Chondrocyte (in vitro differentiated cells): ENCODE results near the gene KRT13. TPM values are rescaled to one million over a fixed set of nuclear protein-coding genes. Genes with fewer than 3 reads are reported as not detected.

ENCODE experiments used
- DNase-seq: peaks from one replicate; pipeline ENCODE4 v3.0.0; 2021; ENCODE audit warnings: mixed read lengths, low spot score
- H3K27ac Mint-ChIP-seq: one replicate; pipeline ENCODE4 v1.8.0; 2021; ENCODE audit warnings: mild to moderate bottlenecking, moderate library complexity, mixed read lengths; ENCODE audit not compliant: unreplicated experiment
- H3K27me3 Mint-ChIP-seq: 2 replicates; pipeline ENCODE4 v1.8.0; 2021; ENCODE audit warnings: low read depth, mixed read lengths
- H3K36me3 Mint-ChIP-seq: 2 replicates; pipeline ENCODE4 v1.8.0; 2021; ENCODE audit warnings: low read depth, mixed read lengths
- H3K4me1 Mint-ChIP-seq: 2 replicates; pipeline ENCODE4 v1.8.0; 2021; ENCODE audit warnings: low read depth, mild to moderate bottlenecking, mixed read lengths
- H3K4me3 Mint-ChIP-seq: one replicate; pipeline ENCODE4 v1.8.0; 2021; ENCODE audit warnings: mild to moderate bottlenecking, moderate library complexity, mixed read lengths; ENCODE audit not compliant: unreplicated experiment
- H3K9me3 Mint-ChIP-seq: 2 replicates; pipeline ENCODE4 v1.8.0; 2021; ENCODE audit warnings: low read depth, mixed read lengths
- long read RNA-seq: library from polyadenylated mRNA; stranded (forward); transcript quantifications from one replicate; pipeline ENCODE4 v2.0.0, GENCODE V29; 2021
- total RNA-seq: library from RNA; stranded (reverse); gene quantifications from 3 replicates; pipeline ENCODE4 v1.2.1, GENCODE V29; 2021
- TF ChIP-seq, protein P1 (sequence below): fragments of 200-600 bp; sonication (generic); IDR thresholded peaks from 2 replicates; pipeline ENCODE4 v1.5.0; 2021; ENCODE audit warnings: antibody characterized with exemption, mild to moderate bottlenecking, moderate library complexity

Gene KRT13
- total RNA-seq = not detected in 3 replicates
- long read RNA-seq = 0 reads

- TF ChIP-seq, protein P1, sequence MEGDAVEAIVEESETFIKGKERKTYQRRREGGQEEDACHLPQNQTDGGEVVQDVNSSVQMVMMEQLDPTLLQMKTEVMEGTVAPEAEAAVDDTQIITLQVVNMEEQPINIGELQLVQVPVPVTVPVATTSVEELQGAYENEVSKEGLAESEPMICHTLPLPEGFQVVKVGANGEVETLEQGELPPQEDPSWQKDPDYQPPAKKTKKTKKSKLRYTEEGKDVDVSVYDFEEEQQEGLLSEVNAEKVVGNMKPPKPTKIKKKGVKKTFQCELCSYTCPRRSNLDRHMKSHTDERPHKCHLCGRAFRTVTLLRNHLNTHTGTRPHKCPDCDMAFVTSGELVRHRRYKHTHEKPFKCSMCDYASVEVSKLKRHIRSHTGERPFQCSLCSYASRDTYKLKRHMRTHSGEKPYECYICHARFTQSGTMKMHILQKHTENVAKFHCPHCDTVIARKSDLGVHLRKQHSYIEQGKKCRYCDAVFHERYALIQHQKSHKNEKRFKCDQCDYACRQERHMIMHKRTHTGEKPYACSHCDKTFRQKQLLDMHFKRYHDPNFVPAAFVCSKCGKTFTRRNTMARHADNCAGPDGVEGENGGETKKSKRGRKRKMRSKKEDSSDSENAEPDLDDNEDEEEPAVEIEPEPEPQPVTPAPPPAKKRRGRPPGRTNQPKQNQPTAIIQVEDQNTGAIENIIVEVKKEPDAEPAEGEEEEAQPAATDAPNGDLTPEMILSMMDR = no peak
- no peak for DNase-seq
- H3K4me1 Mint-ChIP-seq = peaks cover 4% of the 10 kb centered on the region
- H3K27me3 Mint-ChIP-seq = no peaks in the 10 kb centered on the region
- H3K9me3 Mint-ChIP-seq = no peaks in the 10 kb centered on the region
- no peaks in the 10 kb centered on the region for H3K36me3 Mint-ChIP-seq
- no peak within 1 kb of the TSS for H3K27ac Mint-ChIP-seq
- H3K4me3 Mint-ChIP-seq = no peak within 1 kb of the TSS
These were observed at the start of gene KRT13 for GRCh38 chr17:41505007-41505808. Gene KRT13, minus strand, starts transcription at chr17:41505612. Its CDS starts 62 bp downstream, at chr17:41505550.

GRCh38 chr17:41553987-41554680 lies 48.7 kb upstream of the KRT13 start:
- peaks cover 20% of the 10 kb centered on the region for H3K27me3 Mint-ChIP-seq
- no peak for DNase-seq
- no peaks in the 10 kb centered on the region for H3K36me3 Mint-ChIP-seq
- no peaks in the 10 kb centered on the region for H3K9me3 Mint-ChIP-seq
- peaks cover 16% of the 10 kb centered on the region for H3K4me1 Mint-ChIP-seq
- no peak overlapping the region for H3K4me3 Mint-ChIP-seq
- TF ChIP-seq, protein P1 = no peak
- no peak overlapping the region for H3K27ac Mint-ChIP-seq

DNA sequence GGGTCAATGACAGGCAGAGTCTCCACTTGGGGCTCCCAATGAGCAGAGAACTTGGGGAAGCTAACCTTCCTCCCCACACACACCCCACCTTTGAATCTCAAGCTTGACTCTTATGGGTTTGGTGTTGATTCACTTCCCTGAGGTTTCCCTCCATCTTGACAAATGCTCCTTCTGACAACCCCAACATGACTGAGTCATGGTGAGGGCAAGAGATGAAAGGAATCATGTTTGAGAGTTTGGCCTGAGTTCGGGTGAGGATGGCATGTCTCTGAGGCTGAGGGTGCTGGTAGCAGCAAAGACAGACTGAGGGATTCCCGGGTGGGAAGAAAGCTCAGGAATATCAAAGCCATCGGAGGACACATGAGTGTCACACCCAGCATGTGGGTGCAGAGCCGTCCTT lies 47.8 kb upstream of the KRT13 start:
- Mint-ChIP-seq H3K4me3 (no peak overlapping the region), H3K36me3 (no peaks in the 10 kb centered on the region), H3K4me1 (peaks cover 25% of the 10 kb centered on the region), H3K27ac (no peak overlapping the region), H3K9me3 (no peaks in the 10 kb centered on the region), H3K27me3 (peaks cover 15% of the 10 kb centered on the region)
- TF ChIP-seq, protein P1 = no peak
- no peak for DNase-seq

- TF ChIP-seq, protein P1 = no peak
- no peak overlapping the region for H3K4me3 Mint-ChIP-seq
- H3K4me1 Mint-ChIP-seq = peaks cover 32% of the 10 kb centered on the region
- H3K36me3 Mint-ChIP-seq = peaks cover under 1% of the 10 kb centered on the region
- DNase-seq = no peak
- peaks cover 12% of the 10 kb centered on the region for H3K27me3 Mint-ChIP-seq
- H3K27ac Mint-ChIP-seq = no peak overlapping the region
- H3K9me3 Mint-ChIP-seq = no peaks in the 10 kb centered on the region
These were observed 47.0 kb upstream of the KRT13 start for GRCh38 chr17:41552455-41552854.

DNA sequence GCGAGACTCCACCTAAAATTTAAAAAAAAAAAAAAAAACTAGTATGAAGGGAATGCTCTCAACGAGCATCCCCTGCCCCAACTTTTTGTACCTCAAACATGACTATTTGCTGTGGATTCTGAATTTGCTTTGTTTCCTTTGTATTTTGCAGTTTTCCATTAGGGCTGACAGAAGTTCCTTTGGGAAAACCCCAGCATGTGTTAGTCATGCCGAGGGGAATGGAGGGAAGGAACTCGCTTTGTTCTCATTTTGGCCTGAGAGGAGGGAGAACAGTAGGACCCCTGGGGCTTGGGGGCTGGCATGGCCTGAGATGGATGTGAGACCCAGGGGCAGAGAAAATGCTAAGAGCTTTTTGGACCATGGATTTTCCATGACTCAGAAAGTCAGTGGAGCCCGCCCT lies 46.0 kb upstream of the KRT13 start:
- TF ChIP-seq, protein P1 = no peak
- Mint-ChIP-seq H3K36me3 (peaks cover 7% of the 10 kb centered on the region), H3K27ac (no peak overlapping the region), H3K4me3 (no peak overlapping the region), H3K4me1 (peaks cover 37% of the 10 kb centered on the region), H3K27me3 (peaks cover 6% of the 10 kb centered on the region), H3K9me3 (peaks cover 7% of the 10 kb centered on the region)
- no peak for DNase-seq
